ENCODE data around the gene APAF1.

- TF ChIP-seq, protein P1, sequence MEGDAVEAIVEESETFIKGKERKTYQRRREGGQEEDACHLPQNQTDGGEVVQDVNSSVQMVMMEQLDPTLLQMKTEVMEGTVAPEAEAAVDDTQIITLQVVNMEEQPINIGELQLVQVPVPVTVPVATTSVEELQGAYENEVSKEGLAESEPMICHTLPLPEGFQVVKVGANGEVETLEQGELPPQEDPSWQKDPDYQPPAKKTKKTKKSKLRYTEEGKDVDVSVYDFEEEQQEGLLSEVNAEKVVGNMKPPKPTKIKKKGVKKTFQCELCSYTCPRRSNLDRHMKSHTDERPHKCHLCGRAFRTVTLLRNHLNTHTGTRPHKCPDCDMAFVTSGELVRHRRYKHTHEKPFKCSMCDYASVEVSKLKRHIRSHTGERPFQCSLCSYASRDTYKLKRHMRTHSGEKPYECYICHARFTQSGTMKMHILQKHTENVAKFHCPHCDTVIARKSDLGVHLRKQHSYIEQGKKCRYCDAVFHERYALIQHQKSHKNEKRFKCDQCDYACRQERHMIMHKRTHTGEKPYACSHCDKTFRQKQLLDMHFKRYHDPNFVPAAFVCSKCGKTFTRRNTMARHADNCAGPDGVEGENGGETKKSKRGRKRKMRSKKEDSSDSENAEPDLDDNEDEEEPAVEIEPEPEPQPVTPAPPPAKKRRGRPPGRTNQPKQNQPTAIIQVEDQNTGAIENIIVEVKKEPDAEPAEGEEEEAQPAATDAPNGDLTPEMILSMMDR (IDR thresholded peaks at IDR 0.05; ENCODE audit: borderline replicate concordance, extremely low read depth, low read length, poor library complexity, severe bottlenecking) = no peak
- TF ChIP-seq EZH2 (IDR thresholded peaks at IDR 0.05; ENCODE audit: borderline replicate concordance, low read depth, low read length, severe bottlenecking) = no peak
Observed at GRCh38 chr12:98757455-98757854, 112.4 kb downstream of the APAF1 start.
